ENCODE measurements around the gene SLAIN2.
"Not testable (repeated sequence)": the region's sequence is repeated elsewhere in the genome, so short reads cannot be mapped to it uniquely, and the experiment has no call there.

Gene SLAIN2

GRCh38 chr4:48370260-48371134, 29.2 kb downstream of the SLAIN2 start:
- DNase-seq = peak; percentile 72

GRCh38 chr4:48372272-48372671, 30.9 kb downstream of the SLAIN2 start:
- no peak for DNase-seq

- peak; percentile 82 for DNase-seq
These were observed 34.4 kb downstream of the SLAIN2 start for GRCh38 chr4:48375651-48376304.

- DNase-seq = no peak
These were observed 38.4 kb downstream of the SLAIN2 start for GRCh38 chr4:48379587-48380180.

GRCh38 chr4:48380583-48381167, 39.3 kb downstream of the SLAIN2 start:
- no peak for DNase-seq

- DNase-seq = no peak
These were observed 47.3 kb downstream of the SLAIN2 start for GRCh38 chr4:48388525-48389154.

- no peak for DNase-seq
These were observed 54.7 kb downstream of the SLAIN2 start for GRCh38 chr4:48396043-48396442.

- no peak for DNase-seq
These were observed 59.1 kb downstream of the SLAIN2 start for GRCh38 chr4:48400416-48400815.

GRCh38 chr4:48403358-48403757, 62.0 kb downstream of the SLAIN2 start:
- DNase-seq = no peak

GRCh38 chr4:48403779-48404178, 62.5 kb downstream of the SLAIN2 start:
- no peak for DNase-seq

- no peak for DNase-seq
These were observed 64.6 kb downstream of the SLAIN2 start for GRCh38 chr4:48405924-48406323.

GRCh38 chr4:48409203-48409602, 67.9 kb downstream of the SLAIN2 start:
- no peak for DNase-seq

GRCh38 chr4:48410812-48411211, 69.5 kb downstream of the SLAIN2 start:
- no peak for DNase-seq

GRCh38 chr4:48420144-48420543, 78.8 kb downstream of the SLAIN2 start:
- no peak for DNase-seq

- DNase-seq = no peak
These were observed 79.8 kb downstream of the SLAIN2 start for GRCh38 chr4:48421101-48421500.

GRCh38 chr4:48428926-48429325, 87.6 kb downstream of the SLAIN2 start:
- no peak for DNase-seq

GRCh38 chr4:48429709-48430474, 88.6 kb downstream of the SLAIN2 start:
- DNase-seq = no peak

- no peak for DNase-seq
These were observed 90.1 kb downstream of the SLAIN2 start for GRCh38 chr4:48431401-48431800.

GRCh38 chr4:48432017-48432416, 90.7 kb downstream of the SLAIN2 start:
- no peak for DNase-seq

GRCh38 chr4:48436318-48436717, 95.0 kb downstream of the SLAIN2 start:
- DNase-seq = no peak

- DNase-seq = no peak
These were observed 98.7 kb downstream of the SLAIN2 start for GRCh38 chr4:48439988-48440387.

- not testable (repeated sequence) for DNase-seq
These were observed 99.6 kb downstream of the SLAIN2 start for GRCh38 chr4:48440914-48441313.
